GM19395 (cell line): Measurements from ENCODE around the gene FBXL16.
A peak's percentile ranks its signal among the peaks of the same experiment; 100 is the strongest.
"Not testable (repeated sequence)": the region's sequence is repeated elsewhere in the genome, so short reads cannot be mapped to it uniquely, and the experiment has no call there.

ENCODE experiments used
- ATAC-seq: cut with Tn5 transposase; IDR thresholded peaks from one replicate; pipeline ENCODE4 v1.9.1; 2021; ENCODE audit warnings: mild to moderate bottlenecking, moderate library complexity; ENCODE audit not compliant: unreplicated experiment

The FBXL16 gene, protein sequence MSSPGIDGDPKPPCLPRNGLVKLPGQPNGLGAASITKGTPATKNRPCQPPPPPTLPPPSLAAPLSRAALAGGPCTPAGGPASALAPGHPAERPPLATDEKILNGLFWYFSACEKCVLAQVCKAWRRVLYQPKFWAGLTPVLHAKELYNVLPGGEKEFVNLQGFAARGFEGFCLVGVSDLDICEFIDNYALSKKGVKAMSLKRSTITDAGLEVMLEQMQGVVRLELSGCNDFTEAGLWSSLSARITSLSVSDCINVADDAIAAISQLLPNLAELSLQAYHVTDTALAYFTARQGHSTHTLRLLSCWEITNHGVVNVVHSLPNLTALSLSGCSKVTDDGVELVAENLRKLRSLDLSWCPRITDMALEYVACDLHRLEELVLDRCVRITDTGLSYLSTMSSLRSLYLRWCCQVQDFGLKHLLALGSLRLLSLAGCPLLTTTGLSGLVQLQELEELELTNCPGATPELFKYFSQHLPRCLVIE

DNA sequence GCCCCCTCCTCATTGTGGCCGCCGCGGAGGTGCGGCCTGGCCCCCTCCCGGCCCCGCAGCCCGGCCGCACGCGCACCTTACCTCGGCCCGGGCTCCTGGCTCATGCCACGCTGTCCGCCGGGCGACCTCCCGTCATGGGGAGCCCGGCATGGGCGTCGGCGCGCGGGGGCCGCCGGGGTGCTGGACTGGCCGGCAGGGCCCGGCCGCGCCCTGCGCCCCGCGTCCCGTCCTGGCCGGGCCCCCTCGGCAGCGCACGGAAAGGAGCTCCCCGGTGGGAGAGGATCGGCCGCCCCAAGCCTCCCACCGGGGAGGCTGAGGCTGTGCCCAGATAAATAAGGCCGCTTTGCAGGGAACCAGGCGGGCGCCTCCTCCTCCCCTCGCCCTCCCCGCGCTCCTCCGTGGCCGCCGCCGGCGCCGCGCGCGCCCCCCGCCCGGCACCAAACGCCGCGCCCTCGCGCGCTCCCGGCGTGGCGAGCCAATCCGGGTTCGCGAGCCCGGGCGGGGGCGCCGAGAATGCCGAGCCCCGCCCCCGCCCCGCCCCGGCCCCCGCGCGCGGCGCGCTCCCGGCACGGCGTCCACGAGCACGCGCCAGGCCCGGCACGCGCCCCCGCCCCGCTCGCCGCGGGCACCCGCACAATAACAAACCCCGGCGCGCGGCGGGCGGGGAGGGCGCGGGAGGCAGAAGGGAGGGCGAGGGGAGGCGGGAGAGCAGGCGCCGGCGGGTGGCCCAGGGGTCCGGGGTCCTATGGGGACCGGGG, at the start of gene FBXL16:
FBXL16 (minus strand) TSS at position 371 of the 758 bp plus-strand sequence. CDS start 8,396 bp downstream, outside the sequence.
- ATAC-seq = no peak

GRCh38 chr16:754656-755055, 49.1 kb upstream of the FBXL16 start:
- no peak for ATAC-seq

GRCh38 chr16:754121-754607, 48.6 kb upstream of the FBXL16 start:
- ATAC-seq = not testable (repeated sequence)

DNA sequence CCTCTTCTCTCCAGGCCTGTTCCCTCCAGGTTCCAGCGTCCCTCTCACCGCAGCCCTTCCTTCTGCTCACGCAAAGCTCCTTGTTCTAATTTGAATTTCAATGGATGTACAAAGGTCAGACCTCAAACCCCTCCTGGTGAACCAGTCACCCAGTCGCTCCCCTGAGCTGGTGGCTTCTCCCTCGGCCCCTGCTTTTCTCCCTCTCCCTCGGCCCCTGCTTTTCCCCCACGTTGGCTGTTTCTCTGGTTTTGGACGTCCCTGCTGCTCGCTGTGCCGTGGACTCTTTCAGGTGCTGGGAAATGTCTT, 46.4 kb upstream of the FBXL16 start:
- no peak for ATAC-seq

- no peak for ATAC-seq
Measured at GRCh38 chr16:751152-752006, 45.8 kb upstream of the FBXL16 start.

DNA sequence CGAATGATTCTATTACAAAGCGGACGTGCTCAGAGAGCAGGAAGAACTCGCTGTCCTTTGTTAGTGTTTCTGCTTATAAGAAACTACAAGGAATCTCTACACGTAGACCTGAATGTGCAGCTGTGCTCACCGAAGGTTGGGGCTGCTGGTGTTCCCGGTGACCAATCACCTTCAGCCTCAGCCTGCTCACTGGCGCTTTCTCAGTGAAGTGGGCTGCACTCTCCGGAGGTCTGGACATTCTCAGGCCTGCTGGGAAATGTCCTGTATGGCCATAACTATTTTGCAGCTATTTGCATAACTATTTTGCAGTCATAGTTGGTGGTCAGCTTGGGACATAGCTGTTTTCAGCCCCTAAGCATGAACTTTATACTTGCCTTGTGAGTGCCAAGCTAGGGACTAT, 44.9 kb upstream of the FBXL16 start:
- ATAC-seq = no peak

GRCh38 chr16:749010-749409, 43.4 kb upstream of the FBXL16 start:
- no peak for ATAC-seq

GRCh38 chr16:747978-748746, 42.6 kb upstream of the FBXL16 start:
- no peak for ATAC-seq

- no peak for ATAC-seq
Measured at GRCh38 chr16:746637-747036, 41.0 kb upstream of the FBXL16 start.

- no peak for ATAC-seq
Measured at GRCh38 chr16:745739-746138, 40.1 kb upstream of the FBXL16 start.

- no peak for ATAC-seq
Measured at GRCh38 chr16:743794-744500, 38.3 kb upstream of the FBXL16 start.

GRCh38 chr16:742894-743293, 37.3 kb upstream of the FBXL16 start:
- ATAC-seq = not testable (repeated sequence)

- no peak for ATAC-seq
Measured at GRCh38 chr16:741986-742629, 36.5 kb upstream of the FBXL16 start.

DNA sequence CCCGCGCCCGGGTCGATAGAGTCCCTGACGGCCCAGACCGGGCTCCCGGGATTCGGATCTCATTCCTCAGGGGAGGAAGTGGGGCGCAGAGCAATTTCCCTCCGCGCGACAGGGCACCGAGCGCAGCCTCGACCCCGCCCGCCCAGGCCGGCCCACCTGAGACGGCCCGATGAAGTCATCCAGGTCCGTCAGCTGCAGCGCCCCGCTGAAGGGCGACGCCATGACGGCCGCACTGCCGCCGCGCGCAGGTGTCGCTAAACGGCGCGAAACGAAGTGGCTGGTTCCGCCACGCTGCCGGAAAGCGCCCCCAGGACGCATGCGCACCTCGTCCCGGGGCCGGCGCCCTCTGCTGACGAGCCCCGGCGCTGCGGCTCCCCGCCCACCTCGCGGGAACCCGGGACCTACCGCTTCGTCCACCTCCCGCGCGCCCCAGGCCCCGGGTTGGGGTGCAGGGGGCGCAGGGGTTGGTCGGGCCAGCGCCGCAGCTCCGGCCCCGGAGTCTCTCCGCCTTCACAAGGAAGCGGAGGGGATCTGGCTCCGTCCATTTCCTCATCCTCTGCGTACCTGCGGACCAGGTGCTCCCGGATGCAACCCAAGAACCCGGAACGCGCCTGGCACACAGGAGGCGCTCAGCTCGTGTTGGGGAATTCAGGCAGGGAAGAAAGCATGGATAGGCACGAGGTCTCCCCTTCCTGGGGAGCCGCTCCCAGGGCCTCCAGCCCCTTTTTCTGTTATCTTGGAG, 35.3 kb upstream of the FBXL16 start, which contains the start of gene CIAO3:
CIAO3 (minus strand) TSS at position 234 of the 742 bp plus-strand sequence; CDS start at position 222, 12 bp downstream.
- ATAC-seq = peak; percentile 63

GRCh38 chr16:740459-740763, 34.8 kb upstream of the FBXL16 start:
- no peak for ATAC-seq

GRCh38 chr16:739560-740458, 34.2 kb upstream of the FBXL16 start:
- no peak for ATAC-seq

DNA sequence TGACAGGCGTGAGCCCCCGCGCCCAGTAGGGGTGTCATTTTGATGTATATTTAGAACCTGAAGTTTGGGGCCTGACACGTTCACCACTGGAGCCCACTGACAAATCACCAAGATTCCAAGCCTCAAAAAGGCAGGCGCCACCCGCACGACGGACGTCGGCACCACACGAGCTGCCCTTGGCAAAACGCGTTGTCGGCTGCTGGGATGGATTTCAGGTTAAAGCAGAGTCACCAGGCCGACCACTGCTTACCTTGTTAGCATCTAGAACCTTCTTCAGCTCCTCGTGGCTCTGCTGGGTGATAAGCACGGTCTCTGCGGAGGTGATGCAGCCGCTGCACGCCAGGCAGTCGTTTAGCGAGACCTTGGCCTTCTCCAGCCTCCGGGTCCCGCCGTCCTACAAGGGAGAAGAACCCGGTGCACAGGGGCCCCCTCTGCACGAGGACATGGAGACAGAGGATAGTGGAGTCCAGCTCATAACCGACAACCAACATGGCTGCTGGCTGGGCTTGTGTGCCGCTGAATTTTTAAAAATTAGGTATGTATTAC, 31.4 kb upstream of the FBXL16 start:
- ATAC-seq = no peak
